GM19351 (cell line): ENCODE results near the gene KLF13.

Experiments
- ATAC-seq: cut with Tn5 transposase; IDR thresholded peaks from one replicate; pipeline ENCODE4 v1.9.1; 2021; ENCODE audit warnings: mild to moderate bottlenecking, moderate library complexity; ENCODE audit not compliant: unreplicated experiment

The KLF13 gene

GRCh38 chr15:31331389-31331788 lies 4.8 kb downstream of the KLF13 start:
- ATAC-seq, result no peak

- ATAC-seq, result no peak
Measured at GRCh38 chr15:31332020-31332680, 5.5 kb downstream of the KLF13 start.

GRCh38 chr15:31332681-31333071 lies 6.0 kb downstream of the KLF13 start:
- ATAC-seq, result no peak

GRCh38 chr15:31333119-31333518 lies 6.5 kb downstream of the KLF13 start:
- no peak for ATAC-seq

- no peak for ATAC-seq
Measured at GRCh38 chr15:31333820-31334219, 7.2 kb downstream of the KLF13 start.

GRCh38 chr15:31335989-31336592 lies 9.5 kb downstream of the KLF13 start:
- ATAC-seq, result no peak

- ATAC-seq, result no peak
Measured at GRCh38 chr15:31336593-31337295, 10.1 kb downstream of the KLF13 start.

- ATAC-seq, result no peak
Measured at GRCh38 chr15:31337352-31338031, 10.9 kb downstream of the KLF13 start.

- ATAC-seq, result peak; percentile 48
Measured at GRCh38 chr15:31338318-31338878, 11.8 kb downstream of the KLF13 start.

GRCh38 chr15:31338879-31339557 lies 12.4 kb downstream of the KLF13 start:
- ATAC-seq, result peak; percentile 57

- no peak for ATAC-seq
Measured at GRCh38 chr15:31339558-31339895, 12.9 kb downstream of the KLF13 start.

- no peak for ATAC-seq
Measured at GRCh38 chr15:31340047-31340446, 13.4 kb downstream of the KLF13 start.

- ATAC-seq, result no peak
Measured at GRCh38 chr15:31340592-31340991, 14.0 kb downstream of the KLF13 start.

- ATAC-seq, result no peak
Measured at GRCh38 chr15:31341071-31341470, 14.4 kb downstream of the KLF13 start.

GRCh38 chr15:31341496-31342195 lies 15.0 kb downstream of the KLF13 start:
- no peak for ATAC-seq

GRCh38 chr15:31342381-31342780 lies 15.7 kb downstream of the KLF13 start:
- no peak for ATAC-seq

GRCh38 chr15:31342781-31343626 lies 16.4 kb downstream of the KLF13 start:
- ATAC-seq, result no peak

- no peak for ATAC-seq
Measured at GRCh38 chr15:31343831-31344230, 17.2 kb downstream of the KLF13 start.

- ATAC-seq, result no peak
Measured at GRCh38 chr15:31344266-31344665, 17.6 kb downstream of the KLF13 start.
